OCI-LY7 (cell line): ENCODE measurements around the gene HBQ1. TPM values are rescaled to one million over a fixed set of nuclear protein-coding genes. Genes with fewer than 3 reads are reported as not detected.

Experiments
- BruUV-seq: library from RNA; stranded (reverse); fragments of 400-500 nt; replicated peaks from 2 replicates; lab custom pipeline; 2021; lab: Mats Ljungman, UMichigan
- CTCF ChIA-PET: fragments of 300-600 bp; sonication (Branson Sonifier 250); formaldehyde crosslinking; loops from one replicate; lab custom pipeline; 2022; ENCODE audit warnings: antibody characterized with exemption; ENCODE audit not compliant: unreplicated experiment; lab: Charles Lee
- POLR2A ChIA-PET: fragments of 300-600 bp; sonication (Branson Sonifier 250); formaldehyde crosslinking; loops from one replicate; lab custom pipeline; 2022; ENCODE audit warnings: antibody characterized with exemption; lab: Charles Lee
- DNase-seq: peaks from one replicate; pipeline ENCODE4 v3.0.0-alpha.2; 2015; ENCODE audit warnings: low spot score
- H2AFZ ChIP-seq: fragments of 200-600 bp; sonication (generic), shearing (Covaris generic); 2 replicates; pipeline ENCODE4 v1.6.1; 2014; ENCODE audit warnings: mild to moderate bottlenecking, antibody characterized with exemption, low read length, moderate library complexity
- H3K27ac ChIP-seq: fragments of 200-600 bp; sonication (generic); 2 replicates; pipeline ENCODE4 v1.5.1; 2014; ENCODE audit warnings: mixed run types, low read depth, mild to moderate bottlenecking, moderate library complexity, low read length, inconsistent platforms; ENCODE audit not compliant: poor library complexity, severe bottlenecking
- H3K36me3 ChIP-seq: fragments of 200-600 bp; sonication (generic); 2 replicates; pipeline ENCODE4 v1.6.1; 2014; ENCODE audit warnings: mild to moderate bottlenecking, antibody characterized with exemption, low read length, moderate library complexity, mixed read lengths; ENCODE audit not compliant: insufficient read depth
- H3K4me1 ChIP-seq: fragments of 200-600 bp; sonication (generic); 2 replicates; pipeline ENCODE4 v1.5.1; 2014; ENCODE audit warnings: mild to moderate bottlenecking, low read length; ENCODE audit not compliant: insufficient read depth, poor library complexity, severe bottlenecking
- H3K4me2 ChIP-seq: fragments of 200-600 bp; sonication (generic); 2 replicates; pipeline ENCODE4 v1.6.1; 2014; ENCODE audit warnings: mild to moderate bottlenecking, low read length
- H3K4me3 ChIP-seq: fragments of 200-600 bp; sonication (generic); 2 replicates; pipeline ENCODE4 v1.5.1; 2014; ENCODE audit warnings: mild to moderate bottlenecking, low read depth, low read length; ENCODE audit not compliant: poor library complexity, severe bottlenecking
- H3K79me2 ChIP-seq: fragments of 200-600 bp; sonication (generic); 2 replicates; pipeline ENCODE4 v1.6.1; 2016; ENCODE audit warnings: low read depth, mild to moderate bottlenecking, low read length, moderate library complexity, mixed read lengths; ENCODE audit not compliant: insufficient read depth
- H3K9me2 ChIP-seq: fragments of 200-600 bp; sonication (generic); 2 replicates; pipeline ENCODE4 v1.6.1; 2016; ENCODE audit warnings: mild to moderate bottlenecking, low read length, mixed read lengths; ENCODE audit not compliant: insufficient read depth
- H3K9me3 ChIP-seq: fragments of 200-600 bp; sonication (generic); 2 replicates; pipeline ENCODE4 v1.6.1; 2014; ENCODE audit warnings: mild to moderate bottlenecking, mixed run types, low read length, mixed read lengths
- H4K20me1 ChIP-seq: fragments of 200-600 bp; sonication (generic); 2 replicates; pipeline ENCODE4 v1.6.1; 2014; ENCODE audit warnings: mild to moderate bottlenecking, antibody characterized with exemption, low read length, moderate library complexity, mixed read lengths; ENCODE audit not compliant: insufficient read depth
- EZH2phosphoT487 ChIP-seq: fragments of 200-600 bp; sonication (generic); IDR thresholded peaks from 2 replicates; pipeline ENCODE4 v1.6.1; 2018; ENCODE audit warnings: low read depth, borderline replicate concordance, mild to moderate bottlenecking, mixed run types, antibody characterized with exemption, low read length, moderate library complexity, mixed read lengths
- intact Hi-C: fragments of 100-400 bp; cut with micrococcal nuclease; formaldehyde crosslinking; loops from one replicate; pipeline ENCODE4 v1.10.0; 2022; ENCODE audit not compliant: unreplicated experiment
- total RNA-seq, 2 experiments: library from RNA; depleted of rRNA in 1 of 2; stranded (reverse); fragments of >200 nt in 1 of 2; shearing (Covaris generic) in 1 of 2; gene quantifications; 2 replicates each; pipeline ENCODE4 v1.2.3, GENCODE V29; 2014 to 2022
- TF ChIP-seq, protein P1 (sequence below): fragments of 200-600 bp; sonication (generic); conservative IDR thresholded peaks from 2 replicates; pipeline ENCODE4 v1.5.1; 2014; ENCODE audit warnings: mild to moderate bottlenecking, antibody characterized with exemption, low read length, moderate library complexity, mixed read lengths

Gene HBQ1
- total RNA-seq, 2 experiments from 2014 or later: not detected

- CTCF ChIA-PET: no interaction called here
- H3K4me3 ChIP-seq: no peak overlapping the region
- no peaks in the 10 kb centered on the region for H4K20me1 ChIP-seq
- no peaks in the 10 kb centered on the region for H3K9me2 ChIP-seq
- no peak overlapping the region for H3K4me2 ChIP-seq
- POLR2A ChIA-PET: no interaction called here
- no peaks in the 10 kb centered on the region for H3K9me3 ChIP-seq
- TF ChIP-seq, protein P1, sequence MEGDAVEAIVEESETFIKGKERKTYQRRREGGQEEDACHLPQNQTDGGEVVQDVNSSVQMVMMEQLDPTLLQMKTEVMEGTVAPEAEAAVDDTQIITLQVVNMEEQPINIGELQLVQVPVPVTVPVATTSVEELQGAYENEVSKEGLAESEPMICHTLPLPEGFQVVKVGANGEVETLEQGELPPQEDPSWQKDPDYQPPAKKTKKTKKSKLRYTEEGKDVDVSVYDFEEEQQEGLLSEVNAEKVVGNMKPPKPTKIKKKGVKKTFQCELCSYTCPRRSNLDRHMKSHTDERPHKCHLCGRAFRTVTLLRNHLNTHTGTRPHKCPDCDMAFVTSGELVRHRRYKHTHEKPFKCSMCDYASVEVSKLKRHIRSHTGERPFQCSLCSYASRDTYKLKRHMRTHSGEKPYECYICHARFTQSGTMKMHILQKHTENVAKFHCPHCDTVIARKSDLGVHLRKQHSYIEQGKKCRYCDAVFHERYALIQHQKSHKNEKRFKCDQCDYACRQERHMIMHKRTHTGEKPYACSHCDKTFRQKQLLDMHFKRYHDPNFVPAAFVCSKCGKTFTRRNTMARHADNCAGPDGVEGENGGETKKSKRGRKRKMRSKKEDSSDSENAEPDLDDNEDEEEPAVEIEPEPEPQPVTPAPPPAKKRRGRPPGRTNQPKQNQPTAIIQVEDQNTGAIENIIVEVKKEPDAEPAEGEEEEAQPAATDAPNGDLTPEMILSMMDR: no peak
- TF ChIP-seq EZH2phosphoT487: no peak
- no peak overlapping the region for H2AFZ ChIP-seq
- no peaks in the 10 kb centered on the region for H3K4me1 ChIP-seq
- no TSS peak for BruUV-seq
- H3K36me3 ChIP-seq: no peaks in the 10 kb centered on the region
- no peaks in the 10 kb centered on the region for H3K79me2 ChIP-seq
- intact Hi-C loops: no loop called here
- DNase-seq: no peak
- H3K27ac ChIP-seq: no peak overlapping the region
Measured at GRCh38 chr16:143456-143855, 36.8 kb upstream of the HBQ1 start.

GRCh38 chr16:144797-145252 lies 35.4 kb upstream of the HBQ1 start:
- TF ChIP-seq EZH2phosphoT487: no peak
- TF ChIP-seq, protein P1: no peak
- Histone ChIP-seq H3K4me1 (no peaks in the 10 kb centered on the region), H2AFZ (no peak overlapping the region), H3K4me2 (no peak overlapping the region), H3K27ac (no peak overlapping the region), H3K4me3 (no peak overlapping the region), H3K79me2 (no peaks in the 10 kb centered on the region), H4K20me1 (no peaks in the 10 kb centered on the region), H3K9me3 (no peaks in the 10 kb centered on the region), H3K36me3 (no peaks in the 10 kb centered on the region), H3K9me2 (no peaks in the 10 kb centered on the region)
- DNase-seq: no peak
- no TSS peak for BruUV-seq
- ChIA-PET CTCF (no interaction called here), POLR2A (no interaction called here)
- intact Hi-C loops: no loop called here

DNA sequence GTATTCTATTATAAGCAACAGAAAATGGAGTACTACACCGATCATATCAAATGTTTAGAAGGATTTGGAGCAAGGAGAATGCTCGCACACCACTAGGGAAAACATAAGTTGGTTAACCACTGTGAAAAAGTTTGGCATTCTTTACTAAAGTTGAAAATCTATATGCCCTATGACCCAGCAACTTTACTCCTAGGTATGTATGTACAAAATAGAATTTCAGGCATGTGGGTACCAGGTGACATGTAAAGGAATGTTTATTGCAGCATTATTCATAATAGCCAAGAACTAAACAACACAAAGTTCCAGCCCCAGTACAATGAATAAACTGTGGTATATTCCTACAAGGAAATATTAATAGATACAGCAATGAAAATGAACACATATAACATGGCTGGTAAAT lies 33.6 kb upstream of the HBQ1 start:
- no TSS peak for BruUV-seq
- intact Hi-C loops: no loop called here
- CTCF ChIA-PET: no interaction called here
- Histone ChIP-seq H3K4me2 (no peak overlapping the region), H3K9me3 (no peaks in the 10 kb centered on the region), H3K4me1 (no peaks in the 10 kb centered on the region), H2AFZ (no peak overlapping the region), H3K36me3 (no peaks in the 10 kb centered on the region), H4K20me1 (no peaks in the 10 kb centered on the region), H3K79me2 (no peaks in the 10 kb centered on the region), H3K4me3 (no peak overlapping the region), H3K9me2 (no peaks in the 10 kb centered on the region), H3K27ac (no peak overlapping the region)
- POLR2A ChIA-PET: no interaction called here
- no peak for DNase-seq
- TF ChIP-seq, protein P1: no peak
- TF ChIP-seq EZH2phosphoT487: no peak
